Fibroblast of villous mesenchyme (primary cell): Measurements from ENCODE around the gene LRRC55. TPM values are rescaled to one million over a fixed set of nuclear protein-coding genes. Genes with fewer than 3 reads are reported as not detected.
"Not testable (repeated sequence)": the region's sequence is repeated elsewhere in the genome, so short reads cannot be mapped to it uniquely, and the experiment has no call there.

Experiments used
- DNase-seq: peaks from one replicate; pipeline ENCODE4 v3.0.0-alpha.2; 2010; ENCODE audit warnings: low read depth
- H3K4me3 ChIP-seq: 2 replicates; pipeline ENCODE4 v1.5.1; 2011; ENCODE audit warnings: low read depth, mild to moderate bottlenecking, low read length
- total RNA-seq: library from RNA; depleted of rRNA; stranded (reverse); fragments of >200 nt; gene quantifications from 2 replicates; pipeline ENCODE4 v1.2.3, GENCODE V29; 2012
- TF ChIP-seq, protein P1 (sequence below): IDR thresholded peaks from 2 replicates; pipeline ENCODE4 v1.5.1; 2012; ENCODE audit warnings: low read depth, mild to moderate bottlenecking, low read length; ENCODE audit not compliant: insufficient read depth

The LRRC55 gene
- total RNA-seq, 1 donor: not detected

GRCh38 chr11:57160665-57161064 is 21.1 kb upstream of the LRRC55 start:
- H3K4me3 ChIP-seq: no peak overlapping the region
- DNase-seq: no peak
- TF ChIP-seq, protein P1, sequence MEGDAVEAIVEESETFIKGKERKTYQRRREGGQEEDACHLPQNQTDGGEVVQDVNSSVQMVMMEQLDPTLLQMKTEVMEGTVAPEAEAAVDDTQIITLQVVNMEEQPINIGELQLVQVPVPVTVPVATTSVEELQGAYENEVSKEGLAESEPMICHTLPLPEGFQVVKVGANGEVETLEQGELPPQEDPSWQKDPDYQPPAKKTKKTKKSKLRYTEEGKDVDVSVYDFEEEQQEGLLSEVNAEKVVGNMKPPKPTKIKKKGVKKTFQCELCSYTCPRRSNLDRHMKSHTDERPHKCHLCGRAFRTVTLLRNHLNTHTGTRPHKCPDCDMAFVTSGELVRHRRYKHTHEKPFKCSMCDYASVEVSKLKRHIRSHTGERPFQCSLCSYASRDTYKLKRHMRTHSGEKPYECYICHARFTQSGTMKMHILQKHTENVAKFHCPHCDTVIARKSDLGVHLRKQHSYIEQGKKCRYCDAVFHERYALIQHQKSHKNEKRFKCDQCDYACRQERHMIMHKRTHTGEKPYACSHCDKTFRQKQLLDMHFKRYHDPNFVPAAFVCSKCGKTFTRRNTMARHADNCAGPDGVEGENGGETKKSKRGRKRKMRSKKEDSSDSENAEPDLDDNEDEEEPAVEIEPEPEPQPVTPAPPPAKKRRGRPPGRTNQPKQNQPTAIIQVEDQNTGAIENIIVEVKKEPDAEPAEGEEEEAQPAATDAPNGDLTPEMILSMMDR: no peak

DNA sequence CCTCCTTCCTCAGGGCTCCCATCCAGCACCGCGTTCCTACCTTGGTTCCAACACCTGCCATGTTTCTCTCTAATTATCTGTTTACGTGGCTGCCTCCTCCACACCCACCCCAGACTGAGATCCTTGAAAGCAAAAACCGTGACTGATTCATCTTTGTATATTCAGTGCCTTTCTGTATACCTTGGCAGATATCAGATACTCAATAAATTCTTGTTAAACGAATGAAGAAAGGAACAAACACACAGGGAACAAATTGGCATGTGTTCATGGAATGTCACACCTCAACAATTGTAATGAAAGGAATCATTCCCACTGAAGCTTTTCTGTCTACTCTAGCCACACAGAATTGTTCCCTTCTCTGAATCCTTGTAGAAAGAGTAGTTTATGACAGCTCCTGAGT is 20.4 kb upstream of the LRRC55 start:
- DNase-seq: no peak
- TF ChIP-seq, protein P1: no peak
- H3K4me3 ChIP-seq: no peak overlapping the region

DNA sequence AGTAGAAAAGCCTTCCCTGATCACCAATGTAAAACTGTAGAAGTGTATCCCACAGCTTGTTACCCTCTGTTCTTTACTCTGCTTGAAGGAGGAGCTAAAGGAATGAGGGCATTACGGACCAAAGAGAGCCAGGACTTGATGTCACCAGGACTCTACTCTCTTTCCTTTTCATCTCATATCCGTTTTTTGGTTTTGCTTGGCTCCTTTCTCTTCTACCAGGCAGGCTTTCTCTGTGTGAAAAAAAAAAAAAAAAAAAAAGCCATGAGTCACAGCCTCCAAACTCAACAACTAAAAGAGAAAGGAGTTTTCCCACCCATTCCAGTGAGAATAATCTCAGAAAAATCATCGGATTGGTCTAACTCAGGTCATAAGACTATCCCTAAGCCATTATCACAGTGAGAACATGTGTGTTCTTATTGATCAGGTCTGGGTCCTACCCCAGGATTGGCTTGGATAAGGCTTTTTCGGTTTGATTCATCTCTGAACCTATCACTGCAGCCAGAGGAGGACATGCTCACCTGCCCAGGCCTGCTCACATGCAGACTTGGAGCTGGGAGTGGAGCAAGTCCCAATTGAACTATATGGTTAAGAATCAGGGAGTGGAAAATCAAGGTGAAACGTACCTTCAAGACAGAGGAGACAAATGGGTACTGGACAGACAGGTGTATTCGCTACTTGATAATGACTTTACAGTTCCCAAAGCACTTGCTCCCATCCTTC is 19.4 kb upstream of the LRRC55 start:
- DNase-seq: no peak
- TF ChIP-seq, protein P1: no peak
- no peak overlapping the region for H3K4me3 ChIP-seq

DNA sequence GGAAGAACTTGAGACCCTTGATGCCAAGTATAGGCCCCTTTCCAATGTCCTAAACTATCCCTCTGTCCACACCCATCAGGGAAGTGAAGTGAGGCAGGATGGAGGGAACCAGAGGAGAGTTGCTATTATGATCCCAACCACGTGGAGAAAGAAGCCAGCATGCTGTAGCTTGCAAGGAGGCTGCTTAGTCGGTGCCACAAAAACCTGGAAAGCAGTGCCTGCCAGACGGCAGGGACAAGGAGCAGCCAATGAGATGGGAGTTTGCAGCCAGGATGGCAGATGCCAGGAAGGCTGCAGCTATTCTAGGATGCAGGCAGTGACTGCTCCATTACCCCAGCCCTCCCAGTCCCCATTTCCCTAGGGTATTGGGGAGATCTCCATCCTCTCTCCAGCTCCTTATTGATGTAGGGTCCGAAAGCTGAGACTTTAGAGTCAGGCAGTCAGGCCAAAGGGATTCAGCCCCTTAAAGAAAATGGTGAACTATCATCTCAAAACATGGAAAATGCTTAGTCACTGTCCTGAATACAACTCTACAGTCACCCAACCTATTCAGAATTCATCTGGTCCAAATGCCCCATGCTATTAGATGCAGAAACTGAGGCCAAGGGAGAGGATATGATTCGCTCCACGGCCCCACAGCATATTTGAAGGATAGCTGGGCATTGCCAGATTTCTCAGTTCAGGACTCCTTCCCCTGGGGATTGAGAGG is 18.4 kb upstream of the LRRC55 start:
- TF ChIP-seq, protein P1: no peak
- DNase-seq: no peak
- H3K4me3 ChIP-seq: no peak overlapping the region

DNA sequence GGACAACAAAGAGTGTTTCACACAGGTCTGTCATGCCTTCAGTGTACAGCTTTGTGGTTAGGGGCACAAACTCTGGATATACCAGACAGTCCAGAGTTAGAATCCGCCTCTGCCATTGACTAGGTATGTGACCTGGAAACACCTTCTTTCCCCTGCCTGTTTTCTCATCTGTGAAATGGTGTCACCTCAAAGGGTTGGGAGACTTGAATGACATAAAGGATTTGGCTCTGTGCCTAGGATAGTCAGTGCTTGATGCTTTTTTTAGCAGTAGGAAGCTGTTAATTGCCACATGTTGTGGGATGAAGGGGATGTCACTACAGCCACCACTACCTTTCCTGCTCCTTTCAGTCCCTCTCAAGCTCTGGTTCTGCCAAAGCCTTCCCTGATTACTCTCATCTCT is 17.4 kb upstream of the LRRC55 start:
- DNase-seq: no peak
- H3K4me3 ChIP-seq: no peak overlapping the region
- TF ChIP-seq, protein P1: no peak

DNA sequence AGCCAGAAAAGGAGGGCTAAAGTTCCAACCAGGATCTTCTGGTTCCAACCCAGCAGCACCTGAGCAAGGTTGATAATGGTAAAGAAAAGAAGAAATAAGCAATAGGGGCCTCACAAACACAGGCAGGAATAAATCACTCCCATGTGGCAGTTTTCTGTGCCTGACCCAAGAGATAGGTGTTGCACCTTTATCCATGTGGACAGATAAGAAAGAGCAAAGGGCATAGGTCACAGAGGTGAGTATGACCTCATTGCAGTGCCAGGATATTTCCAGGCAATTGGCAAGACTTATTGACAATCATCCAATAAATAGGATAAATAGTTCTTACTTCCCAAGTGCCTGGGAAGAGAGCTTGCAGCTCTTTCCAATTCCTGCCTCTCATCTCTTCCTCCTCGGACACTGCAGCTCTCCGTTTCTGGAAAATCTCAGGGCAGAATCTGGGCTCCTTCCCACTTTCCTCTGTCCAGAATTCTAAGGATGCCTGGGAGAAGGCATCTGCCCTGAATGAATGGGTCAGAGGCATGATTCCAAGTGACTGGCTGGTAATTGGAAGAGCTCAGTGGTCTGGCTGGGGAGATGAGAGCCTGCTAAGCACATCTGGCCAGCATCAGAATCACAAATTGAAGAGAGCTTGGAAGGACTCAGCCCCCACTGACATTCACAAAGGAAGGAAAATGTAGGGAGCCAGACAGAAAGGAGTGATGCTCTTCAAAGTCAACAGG is 14.5 kb upstream of the LRRC55 start:
- no peak for DNase-seq

DNA sequence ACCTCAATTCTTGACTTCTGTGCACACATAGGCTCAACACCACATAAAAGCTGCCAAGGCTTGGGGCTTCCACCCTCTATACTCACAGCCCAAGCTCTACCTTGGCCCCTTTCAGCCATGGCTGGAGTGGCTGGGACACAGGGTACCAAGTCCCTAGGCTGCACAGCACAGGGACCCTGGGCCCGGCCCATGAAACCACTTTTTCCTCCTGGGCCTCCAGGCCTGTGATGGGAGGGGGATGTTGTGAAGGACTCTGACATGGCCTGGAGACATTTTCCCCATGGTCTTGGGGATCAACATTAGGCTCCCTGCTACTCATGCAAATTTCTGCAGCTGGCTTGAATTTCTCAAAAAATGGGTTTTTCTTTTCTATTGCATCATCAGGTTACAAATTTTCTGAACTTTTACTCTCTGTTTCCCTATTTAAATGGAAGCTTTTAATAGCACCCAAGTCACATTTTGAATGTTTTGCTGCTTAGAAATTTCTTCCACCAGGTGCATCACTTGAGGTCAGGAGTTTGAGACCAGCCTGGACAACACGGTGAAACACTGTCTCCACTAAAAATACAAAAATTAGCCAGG is 11.9 kb upstream of the LRRC55 start:
- not testable (repeated sequence) for DNase-seq, H3K4me3 ChIP-seq

More for the DNA sequence above, 14.5 kb upstream of the LRRC55 start:
- TF ChIP-seq, protein P1: no peak
- no peak overlapping the region for H3K4me3 ChIP-seq
